Osteocyte (in vitro differentiated cells): ENCODE results near the gene MRPS2. TPM values are rescaled to one million over a fixed set of nuclear protein-coding genes. Genes with fewer than 3 reads are reported as not detected.

ENCODE experiments used
- DNase-seq: peaks from one replicate; pipeline ENCODE4 v3.0.0; 2021; ENCODE audit warnings: mixed read lengths; ENCODE audit not compliant: unreplicated experiment; ENCODE audit errors: extremely low spot score
- H3K27ac Mint-ChIP-seq: one replicate; pipeline ENCODE4 v1.8.0; 2021; ENCODE audit warnings: mild to moderate bottlenecking, mixed read lengths; ENCODE audit not compliant: unreplicated experiment
- H3K27me3 Mint-ChIP-seq: one replicate; pipeline ENCODE4 v1.8.0; 2021; ENCODE audit warnings: mixed read lengths; ENCODE audit not compliant: unreplicated experiment
- H3K36me3 Mint-ChIP-seq: one replicate; pipeline ENCODE4 v1.8.0; 2021; ENCODE audit warnings: mixed read lengths; ENCODE audit not compliant: unreplicated experiment
- H3K4me1 Mint-ChIP-seq: one replicate; pipeline ENCODE4 v1.8.0; 2021; ENCODE audit warnings: mixed read lengths; ENCODE audit not compliant: unreplicated experiment
- H3K4me3 Mint-ChIP-seq: one replicate; pipeline ENCODE4 v1.8.0; 2021; ENCODE audit warnings: mild to moderate bottlenecking, moderate library complexity, mixed read lengths; ENCODE audit not compliant: unreplicated experiment
- H3K9me3 Mint-ChIP-seq: one replicate; pipeline ENCODE4 v1.8.0; 2021; ENCODE audit warnings: mixed read lengths; ENCODE audit not compliant: unreplicated experiment
- total RNA-seq: library from RNA; stranded (reverse); gene quantifications from 2 replicates; pipeline ENCODE4 v1.2.1, GENCODE V29; 2021
- TF ChIP-seq, protein P1 (sequence below): fragments of 200-600 bp; sonication (generic); IDR thresholded peaks from 2 replicates; pipeline ENCODE4 v1.5.0; 2021; ENCODE audit warnings: antibody characterized with exemption, mild to moderate bottlenecking, moderate library complexity

MRPS2 gene
- total RNA-seq, 1 donor from 2014 or later: 33.4 TPM

GRCh38 chr9:135516132-135516860 lies 15.8 kb downstream of the MRPS2 start:
- H3K9me3 Mint-ChIP-seq: no peaks in the 10 kb centered on the region
- TF ChIP-seq, protein P1, sequence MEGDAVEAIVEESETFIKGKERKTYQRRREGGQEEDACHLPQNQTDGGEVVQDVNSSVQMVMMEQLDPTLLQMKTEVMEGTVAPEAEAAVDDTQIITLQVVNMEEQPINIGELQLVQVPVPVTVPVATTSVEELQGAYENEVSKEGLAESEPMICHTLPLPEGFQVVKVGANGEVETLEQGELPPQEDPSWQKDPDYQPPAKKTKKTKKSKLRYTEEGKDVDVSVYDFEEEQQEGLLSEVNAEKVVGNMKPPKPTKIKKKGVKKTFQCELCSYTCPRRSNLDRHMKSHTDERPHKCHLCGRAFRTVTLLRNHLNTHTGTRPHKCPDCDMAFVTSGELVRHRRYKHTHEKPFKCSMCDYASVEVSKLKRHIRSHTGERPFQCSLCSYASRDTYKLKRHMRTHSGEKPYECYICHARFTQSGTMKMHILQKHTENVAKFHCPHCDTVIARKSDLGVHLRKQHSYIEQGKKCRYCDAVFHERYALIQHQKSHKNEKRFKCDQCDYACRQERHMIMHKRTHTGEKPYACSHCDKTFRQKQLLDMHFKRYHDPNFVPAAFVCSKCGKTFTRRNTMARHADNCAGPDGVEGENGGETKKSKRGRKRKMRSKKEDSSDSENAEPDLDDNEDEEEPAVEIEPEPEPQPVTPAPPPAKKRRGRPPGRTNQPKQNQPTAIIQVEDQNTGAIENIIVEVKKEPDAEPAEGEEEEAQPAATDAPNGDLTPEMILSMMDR: no peak
- H3K27me3 Mint-ChIP-seq: peaks cover 4% of the 10 kb centered on the region
- no peaks in the 10 kb centered on the region for H3K36me3 Mint-ChIP-seq
- DNase-seq: peak; percentile 74
- H3K4me3 Mint-ChIP-seq: no peak overlapping the region
- H3K4me1 Mint-ChIP-seq: no peaks in the 10 kb centered on the region
- H3K27ac Mint-ChIP-seq: no peak overlapping the region

DNA sequence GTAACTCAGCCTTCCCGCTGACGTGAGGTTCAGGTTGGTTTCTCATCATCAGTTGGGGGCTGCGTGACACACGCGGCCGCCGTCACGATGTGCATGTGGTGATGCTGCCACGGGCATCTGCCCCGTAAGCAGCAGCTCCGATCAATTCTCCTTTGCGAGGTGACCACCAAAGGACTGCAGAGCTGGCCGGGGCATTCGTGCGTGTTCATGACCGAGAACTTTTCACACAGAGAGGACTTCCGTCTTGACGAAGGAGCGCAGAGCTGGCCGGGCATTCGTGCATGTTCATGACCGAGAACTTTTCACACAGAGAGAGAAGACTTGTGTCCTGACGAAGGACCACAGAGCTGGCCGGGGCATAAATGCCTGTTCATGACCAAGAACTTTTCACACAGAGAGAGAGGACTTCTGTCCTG lies 16.9 kb downstream of the MRPS2 start:
- TF ChIP-seq, protein P1: no peak
- no peak overlapping the region for H3K4me3 Mint-ChIP-seq
- H3K27me3 Mint-ChIP-seq: peaks cover 4% of the 10 kb centered on the region
- no peaks in the 10 kb centered on the region for H3K4me1 Mint-ChIP-seq
- no peak overlapping the region for H3K27ac Mint-ChIP-seq
- peak; percentile 68 for DNase-seq
- H3K36me3 Mint-ChIP-seq: no peaks in the 10 kb centered on the region
- H3K9me3 Mint-ChIP-seq: no peaks in the 10 kb centered on the region

GRCh38 chr9:135519179-135519971 lies 18.9 kb downstream of the MRPS2 start:
- TF ChIP-seq, protein P1: no peak
- H3K4me1 Mint-ChIP-seq: no peaks in the 10 kb centered on the region
- H3K36me3 Mint-ChIP-seq: no peaks in the 10 kb centered on the region
- no peak overlapping the region for H3K27ac Mint-ChIP-seq
- H3K27me3 Mint-ChIP-seq: peaks cover 4% of the 10 kb centered on the region
- H3K4me3 Mint-ChIP-seq: no peak overlapping the region
- no peak for DNase-seq
- no peaks in the 10 kb centered on the region for H3K9me3 Mint-ChIP-seq

DNA sequence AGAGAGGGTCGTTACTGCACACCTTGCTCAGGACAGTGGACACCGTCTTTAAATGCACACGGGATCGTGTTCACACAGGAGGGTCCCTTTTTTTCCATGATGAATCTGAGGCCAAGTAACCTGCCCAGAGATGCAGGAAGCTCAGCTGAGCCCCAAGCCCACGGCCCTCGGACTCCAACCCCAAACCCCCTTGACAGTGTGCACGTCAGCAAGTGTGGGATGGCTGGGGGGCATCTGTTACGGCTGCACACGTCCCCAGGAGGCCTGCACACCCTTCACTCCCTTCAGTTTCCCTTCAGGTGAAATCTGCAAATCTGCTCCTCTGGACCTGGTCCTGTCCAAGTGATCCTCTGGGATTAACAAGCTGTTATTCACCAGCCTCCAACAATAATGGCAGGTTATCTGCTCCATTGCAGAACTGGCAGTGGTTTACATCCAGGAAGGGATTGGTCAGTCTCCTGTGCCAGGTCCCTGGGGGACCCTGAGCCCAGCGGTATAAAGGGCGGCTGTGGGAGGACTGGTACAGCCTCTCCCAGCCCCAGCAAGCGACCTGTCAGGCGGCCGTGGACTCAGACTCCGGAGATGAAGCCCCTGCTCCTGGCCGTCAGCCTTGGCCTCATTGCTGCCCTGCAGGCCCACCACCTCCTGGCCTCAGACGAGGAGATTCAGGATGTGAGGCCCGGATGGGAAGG lies 20.6 kb downstream of the MRPS2 start, which contains the start of gene LCN1:
LCN1 (plus strand) TSS at position 525 of the 692 bp plus-strand sequence; CDS start at position 583, 58 bp downstream.
- no peaks in the 10 kb centered on the region for H3K9me3 Mint-ChIP-seq
- H3K36me3 Mint-ChIP-seq: no peaks in the 10 kb centered on the region
- no peaks in the 10 kb centered on the region for H3K4me1 Mint-ChIP-seq
- peak; percentile 74 for DNase-seq
- no peak within 1 kb of the TSS for H3K4me3 Mint-ChIP-seq
- TF ChIP-seq, protein P1: no peak
- no peak within 1 kb of the TSS for H3K27ac Mint-ChIP-seq
- peaks cover 4% of the 10 kb centered on the region for H3K27me3 Mint-ChIP-seq
